Left colon (tissue), 2 donors: ENCODE results near the gene TNPO3. TPM values are rescaled to one million over a fixed set of nuclear protein-coding genes. Genes with fewer than 3 reads are reported as not detected.

ENCODE experiments used
- ATAC-seq: fragments of 200-7000 bp; cut with Tn5 transposase; one replicate; pipeline ENCODE4 v1.9.1; 2020; ENCODE audit warnings: mild to moderate bottlenecking, moderate library complexity
- DNase-seq, 2 donors: peaks; one replicate each; pipeline ENCODE4 v3.0.0-alpha.2; 2020
- intact Hi-C, 2 donors: fragments of 100-400 bp; cut with DNase I in 1 of 2; cut with micrococcal nuclease in 1 of 2; formaldehyde crosslinking; loops; one replicate each; pipeline versions ENCODE4 v1.11.2 to v1.14.0; 2022; cut with DNase I, micrococcal nuclease
- long read RNA-seq: library from polyadenylated mRNA; unstranded; transcript quantifications from one replicate; pipeline ENCODE4 v2.0.0, GENCODE V29; 2021
- total RNA-seq, 2 donors: library from RNA; stranded (reverse); fragmentation: NEBNext Ultra II Directional; extraction: Animal tissue kit (Norgen Biotek cat#: 25700); gene quantifications; one replicate each; pipeline ENCODE4 v1.2.1, GENCODE V29; 2021
- donor health status: DM: no; HTN: no; CAD: no.
- donor health status: DM: yes; HTN: yes; CAD: no.

The TNPO3 gene
- total RNA-seq: 10 to 100 TPM; 35.2 to 36.4 TPM
- long read RNA-seq, full-length matches to known transcripts: 30 of 38 reads
- long read RNA-seq, partial matches to known transcripts: 5 of 38 reads
- long read RNA-seq, other reads (novel, unspliced or antisense): 3 of 38 reads

DNA sequence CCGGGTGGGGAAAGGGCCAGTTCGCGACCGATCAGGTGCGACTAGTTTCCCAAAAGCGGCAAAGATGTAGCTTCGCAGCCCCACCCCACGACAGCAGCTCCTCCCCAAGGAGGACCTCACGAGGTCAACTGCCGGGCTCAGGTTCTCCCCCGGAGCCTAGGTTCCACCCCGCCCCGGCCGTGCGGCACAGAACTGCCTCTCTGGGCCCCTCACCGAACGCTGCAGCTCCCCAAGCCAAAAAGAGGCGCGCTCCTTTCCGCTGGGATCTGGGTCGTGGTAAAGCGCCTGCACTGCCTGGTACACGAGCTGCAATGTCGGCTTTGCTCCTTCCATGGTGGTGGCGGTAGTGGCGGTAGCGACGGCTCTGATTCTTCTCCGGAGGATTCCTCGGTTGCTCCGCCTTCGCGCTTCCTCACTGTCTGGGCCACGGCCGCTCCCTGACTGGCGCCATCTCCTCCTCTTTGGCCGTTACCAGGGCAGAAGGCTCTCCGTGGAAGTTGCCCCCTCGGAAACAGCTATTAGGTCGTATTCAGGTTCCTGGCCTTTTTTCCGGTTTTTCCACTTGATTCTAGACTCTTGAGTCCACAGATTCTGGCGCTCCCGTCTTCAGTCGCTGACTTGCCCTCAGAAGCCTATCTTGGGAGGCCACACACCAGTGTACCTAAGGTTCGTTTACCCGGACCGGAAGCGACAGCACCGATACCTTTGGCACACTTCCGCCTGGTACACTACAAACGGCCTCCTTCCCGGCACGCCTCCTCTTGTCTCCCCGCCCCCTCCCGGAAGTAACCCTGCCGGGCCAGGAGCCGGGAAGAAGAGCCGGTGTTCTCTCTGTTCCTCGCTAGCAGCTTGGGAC, at the start of gene TNPO3:
TNPO3 (minus strand) TSS at position 674 of the 856 bp plus-strand sequence; CDS start at position 333, 341 bp downstream.
- DNase-seq: peak; percentile 96 to 97
- intact Hi-C loops: no loop called here
- ATAC-seq: peak; percentile 96

DNA sequence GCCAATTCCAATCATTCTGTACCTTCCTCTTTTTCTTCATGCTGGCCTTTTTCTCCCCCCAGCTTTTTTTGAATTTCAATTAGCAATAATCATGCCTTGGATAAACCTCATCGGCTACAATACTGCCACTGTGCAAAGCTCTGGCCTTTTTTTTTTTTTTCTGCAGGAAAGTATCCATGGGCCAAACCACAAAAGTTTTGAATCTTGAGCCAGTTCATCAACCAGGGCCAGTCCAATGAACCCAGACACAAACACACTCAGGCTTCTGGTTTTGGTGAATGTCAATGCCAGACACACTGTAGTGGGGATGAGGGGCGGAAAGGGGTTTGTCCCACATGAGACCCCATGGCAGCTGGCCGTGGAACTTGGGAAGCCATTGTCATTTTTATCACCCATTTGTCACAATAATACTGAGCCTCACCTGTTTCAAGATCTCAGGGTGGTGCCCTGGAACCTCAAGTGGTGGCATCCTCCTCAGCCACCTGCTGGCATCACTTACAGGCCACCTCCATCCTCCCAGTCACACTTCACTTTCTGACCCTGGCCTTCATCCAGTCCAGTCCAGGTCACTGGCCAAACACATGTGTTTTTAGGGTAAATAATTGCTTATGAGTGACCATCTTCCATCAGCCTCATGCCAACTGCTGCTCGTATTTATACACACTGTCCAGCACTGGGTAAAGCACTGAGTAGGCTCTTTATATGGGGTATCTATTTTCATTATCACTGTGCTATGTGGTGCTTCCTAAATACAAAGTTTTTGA, 48.8 kb upstream of the TNPO3 start:
- intact Hi-C loops: no loop called here
- DNase-seq (no peak), ATAC-seq (no peak)

DNA sequence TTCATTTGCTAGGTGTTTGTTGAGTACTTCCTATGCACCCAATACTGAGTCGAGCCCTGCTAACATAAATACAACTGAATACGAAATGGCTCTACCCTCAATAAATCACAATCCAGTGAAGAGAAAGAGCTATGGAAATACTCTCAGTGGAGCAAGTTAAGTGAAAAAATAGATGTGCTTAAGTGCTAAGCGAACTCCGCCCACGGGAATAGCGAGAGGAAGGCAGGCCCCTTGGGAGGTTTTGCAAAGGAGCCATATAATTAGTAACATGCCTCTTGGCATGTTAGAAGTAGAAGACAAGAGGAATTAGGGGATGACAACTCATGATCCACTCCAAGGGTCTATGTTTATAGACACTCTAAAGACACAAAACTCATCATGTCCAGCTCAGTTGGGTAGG, 46.8 kb upstream of the TNPO3 start:
- ATAC-seq (no peak), DNase-seq (no peak)
- intact Hi-C loops: no loop called here

DNA sequence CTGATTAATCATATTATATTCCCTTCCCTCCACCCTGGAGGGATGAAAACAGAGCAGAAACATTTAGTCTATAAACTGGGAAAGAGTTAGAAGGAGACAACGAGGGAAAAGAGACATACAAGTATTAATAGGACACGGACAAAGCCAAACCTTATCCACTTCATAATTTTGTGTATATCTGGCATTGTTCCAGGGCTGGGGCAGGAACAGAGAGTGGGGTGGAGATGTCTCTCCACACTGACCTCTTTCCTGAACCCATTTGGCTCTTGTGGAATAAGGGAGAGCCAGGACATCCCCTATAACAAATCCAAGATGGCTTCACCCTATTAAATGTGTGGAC, 45.9 kb upstream of the TNPO3 start:
- ATAC-seq: peak; percentile 16
- intact Hi-C loops: no loop called here
- DNase-seq: no peak

DNA sequence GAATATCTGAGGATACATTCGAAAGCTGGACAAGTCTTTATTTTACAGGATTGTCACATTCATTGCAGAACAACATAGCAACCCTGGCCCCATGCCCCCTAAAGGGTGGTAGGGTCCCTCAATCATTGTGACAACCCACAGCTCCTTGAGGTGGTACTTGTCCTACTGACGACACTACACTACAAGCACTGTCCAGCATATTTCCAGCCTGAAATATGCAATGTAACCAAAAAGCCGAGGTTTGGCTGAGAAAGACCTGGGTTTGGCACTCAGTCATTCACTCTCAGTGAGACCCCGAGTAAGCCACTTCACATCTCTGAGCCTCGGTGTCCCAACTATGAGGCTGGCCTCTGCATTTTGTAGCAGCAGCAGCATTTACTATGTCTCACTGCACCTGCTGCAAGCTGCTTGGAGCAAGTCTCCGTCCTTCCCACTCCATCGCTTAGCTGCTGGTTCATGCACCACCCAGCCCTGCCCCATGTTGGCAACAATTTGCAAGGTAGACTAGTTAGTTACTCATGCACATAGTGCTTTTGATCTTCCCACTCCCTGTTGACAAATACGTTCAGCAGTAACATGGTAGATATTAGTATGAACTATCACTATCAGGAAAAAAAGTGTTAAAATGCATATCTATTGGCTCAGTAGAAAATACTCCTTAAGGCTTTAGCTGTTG, 43.6 kb upstream of the TNPO3 start:
- peak; percentile 47 for ATAC-seq
- intact Hi-C loops: no loop called here
- DNase-seq: no peak

DNA sequence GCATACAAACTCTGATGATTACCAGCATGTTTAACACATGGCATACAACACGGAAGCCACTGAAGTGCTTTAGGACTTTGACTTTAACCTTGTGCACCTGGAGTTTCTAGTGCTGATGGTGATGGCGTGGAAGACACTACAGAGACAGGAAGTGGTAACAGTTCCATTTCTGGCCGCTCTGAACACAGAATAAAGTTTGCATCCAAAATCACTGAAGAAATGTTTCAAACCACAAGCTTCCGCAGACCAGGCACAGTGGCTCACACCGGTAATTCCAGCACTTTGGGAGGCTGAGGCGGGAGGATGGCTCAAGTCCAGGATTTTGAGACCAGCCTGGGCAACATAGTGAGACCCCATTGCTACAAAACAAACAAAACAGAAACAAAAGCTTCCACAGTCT, 40.3 kb upstream of the TNPO3 start:
- ATAC-seq: peak; percentile 66
- intact Hi-C loops: no loop called here
- DNase-seq: no peak

DNA sequence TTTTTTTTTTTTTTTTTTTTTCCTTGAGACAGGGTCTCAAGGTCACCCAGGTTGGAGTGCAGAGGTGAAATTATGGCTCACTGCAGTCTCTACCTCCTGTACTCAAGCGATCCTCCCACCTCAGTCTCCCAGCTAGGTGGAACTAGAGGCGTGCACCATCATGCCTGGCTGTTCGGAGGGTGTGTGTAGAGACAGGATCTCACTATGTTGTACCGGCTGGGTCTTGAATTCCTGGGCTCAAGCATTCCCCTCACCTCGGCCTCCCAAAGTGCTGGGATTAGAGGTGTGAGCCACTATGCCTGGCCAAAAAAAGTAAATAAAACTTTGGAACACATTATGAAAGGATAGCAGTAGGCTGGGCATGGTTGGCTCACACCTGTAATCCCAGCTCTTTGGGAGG, 39.6 kb upstream of the TNPO3 start:
- no peak for ATAC-seq
- no peak for DNase-seq
- intact Hi-C loops: loop anchor here in 1 of 2 donors (5.0 kb wide), 1 partner anchor 187 kb away; no protein-coding TSS in a partner anchor

DNA sequence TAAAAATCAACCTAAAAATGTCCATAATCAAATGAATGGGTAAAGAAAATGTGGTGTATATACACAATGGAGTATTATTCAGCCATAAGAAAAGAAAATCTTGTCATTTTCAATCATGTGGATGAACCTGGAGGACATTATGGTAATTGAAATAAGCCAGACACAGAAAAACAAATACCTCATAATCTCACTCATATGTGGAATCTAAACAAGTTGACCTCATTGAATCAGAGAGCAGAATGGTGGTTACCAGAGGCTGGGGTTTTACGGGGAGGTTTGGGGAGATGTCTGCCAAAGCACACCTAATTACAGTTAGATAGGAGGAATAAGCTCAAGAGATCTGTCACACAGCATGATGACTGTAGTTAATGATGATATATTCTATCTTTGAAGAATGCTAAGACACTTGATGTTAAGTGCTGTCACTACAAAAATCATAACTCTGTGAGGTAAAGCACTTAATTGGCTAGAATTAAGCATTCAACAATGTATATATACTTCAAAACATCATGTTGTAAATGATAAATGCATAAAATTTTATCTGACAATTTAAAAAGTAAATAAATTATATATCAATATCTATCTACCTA, 39.1 kb upstream of the TNPO3 start:
- ATAC-seq: no peak
- intact Hi-C loops: loop anchor here in 1 of 2 donors (5.0 kb wide), 1 partner anchor 187 kb away; no protein-coding TSS in a partner anchor
- DNase-seq: no peak

DNA sequence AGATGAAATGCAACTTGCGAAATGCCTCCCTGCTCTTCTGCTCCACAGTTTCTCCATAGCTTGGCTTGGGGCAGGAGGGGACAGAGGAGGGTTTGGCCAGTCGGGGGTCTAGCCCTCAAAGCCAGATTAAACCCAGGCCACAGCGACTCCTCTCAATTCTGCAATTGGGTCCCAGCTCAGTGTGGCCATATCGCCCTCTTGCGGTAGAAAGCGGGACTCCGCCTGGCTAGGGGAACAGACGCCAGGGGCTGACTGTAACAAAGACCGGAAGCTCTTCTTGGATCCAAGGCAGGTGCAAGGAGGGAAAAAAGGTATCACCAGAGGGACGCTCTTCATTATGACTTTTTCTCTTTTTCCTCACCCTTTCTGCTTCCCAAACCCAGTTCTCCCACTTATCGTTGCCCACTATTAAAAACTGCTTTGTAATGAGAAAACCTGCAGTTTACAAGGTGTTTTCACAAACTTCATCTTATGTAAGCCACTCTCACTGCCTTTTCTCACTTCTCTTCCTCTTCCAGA, 36.6 kb upstream of the TNPO3 start:
- ATAC-seq (peak; percentile 95), DNase-seq (peak; percentile 60 to 91)
- intact Hi-C loops: loop anchor here in 1 of 2 donors (5.0 kb wide), 1 partner anchor 184 kb away; no protein-coding TSS in a partner anchor

DNA sequence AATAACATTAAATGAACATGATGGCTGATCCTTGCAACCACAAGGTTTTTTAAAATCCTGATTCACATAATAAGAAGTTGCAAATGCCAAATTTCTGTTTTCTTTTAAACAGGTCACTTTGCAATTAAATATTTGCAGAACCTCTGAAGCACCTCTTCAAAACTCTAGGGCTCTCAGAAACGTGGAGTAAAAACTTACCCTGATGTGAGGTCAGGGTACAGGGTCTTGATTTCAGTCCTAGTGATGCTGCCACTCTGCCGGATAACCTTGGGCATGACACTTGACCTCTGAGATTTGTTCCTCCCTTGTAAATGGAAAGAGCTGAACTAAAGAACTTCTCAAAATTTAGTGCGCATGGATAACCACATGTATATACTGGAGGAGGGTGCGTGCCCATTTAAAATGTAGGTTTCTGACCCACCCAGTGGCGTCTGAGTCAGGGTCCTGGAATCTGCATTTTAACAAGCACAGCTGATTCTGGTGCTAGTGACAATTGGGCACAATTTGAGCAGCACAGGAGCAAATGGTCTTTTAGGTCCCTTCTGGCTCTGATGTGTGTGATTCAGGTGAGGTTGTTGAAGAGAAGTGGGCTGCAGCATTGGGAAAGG, 35.5 kb upstream of the TNPO3 start:
- DNase-seq (no peak), ATAC-seq (no peak)
- intact Hi-C loops: loop anchor here in 1 of 2 donors (5.0 kb wide), 1 partner anchor 183 kb away; no protein-coding TSS in a partner anchor

DNA sequence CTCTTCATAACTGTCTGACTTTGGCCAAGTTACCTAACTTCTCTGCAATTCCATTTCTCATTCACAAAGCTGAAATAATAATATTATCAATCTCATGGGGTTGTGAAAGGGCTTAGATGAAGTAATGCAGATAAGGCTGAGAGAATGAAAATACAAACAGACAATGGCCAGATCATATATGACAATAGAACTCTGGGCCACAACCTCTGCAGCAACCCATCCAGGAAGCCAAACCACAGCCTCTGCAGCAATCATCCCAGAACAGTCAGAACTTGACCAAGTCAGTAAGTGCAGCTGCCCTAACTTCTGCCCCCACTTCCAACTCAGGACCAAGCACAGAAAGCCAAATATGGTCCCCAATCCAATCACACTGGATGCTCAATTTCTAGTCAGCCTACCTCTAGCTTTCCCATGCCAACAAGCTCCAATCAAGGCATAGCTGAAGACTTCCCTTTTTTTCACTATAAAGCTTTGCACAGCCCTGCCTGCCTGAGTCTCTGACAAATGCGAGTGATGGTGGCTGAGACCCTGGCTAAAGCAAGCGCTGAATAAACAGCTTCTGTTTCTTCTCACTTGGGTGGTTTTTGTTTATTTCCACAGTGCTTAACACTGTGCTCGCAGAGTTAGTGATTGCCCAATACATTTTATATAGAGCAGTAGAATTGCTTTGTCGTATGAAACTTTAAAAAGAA, 34.8 kb upstream of the TNPO3 start:
- no peak for DNase-seq
- intact Hi-C loops: loop anchor here in 1 of 2 donors (5.0 kb wide), 1 partner anchor 182 kb away; no protein-coding TSS in a partner anchor
- no peak for ATAC-seq

DNA sequence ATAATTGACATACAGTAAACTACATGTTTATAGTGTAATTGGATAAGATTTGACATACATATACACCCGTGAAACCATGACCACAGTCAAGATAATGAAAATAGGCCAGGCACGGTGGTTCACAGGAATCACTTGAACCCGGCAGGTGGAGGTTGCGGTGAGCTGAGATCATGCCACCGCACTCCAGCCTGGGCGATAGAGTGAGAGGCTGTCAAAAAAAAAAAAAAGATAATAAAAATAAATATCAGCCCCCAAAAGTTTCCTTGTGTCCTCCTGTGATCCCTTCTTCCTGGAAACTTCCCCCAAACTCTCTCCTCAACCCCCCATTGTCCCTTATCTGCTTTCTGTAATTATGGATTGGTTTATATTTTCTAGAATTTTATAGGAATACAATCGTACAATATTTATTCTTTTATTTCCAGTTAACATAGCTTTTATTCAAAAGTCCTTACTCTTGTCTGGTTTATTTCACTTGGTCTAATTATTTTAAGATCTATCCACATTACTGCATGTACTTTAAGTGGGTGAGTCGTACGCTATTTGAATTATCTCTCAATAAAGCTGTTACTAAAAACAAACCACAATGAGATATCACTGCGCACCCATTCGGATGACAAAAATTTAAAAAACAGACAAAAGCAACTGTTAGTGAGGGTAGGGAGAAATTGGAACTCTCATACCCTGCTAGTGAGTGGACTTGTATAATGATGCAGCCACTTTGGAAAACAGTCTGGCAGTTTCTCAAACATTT, 30.1 kb upstream of the TNPO3 start:
- intact Hi-C loops: no loop called here
- ATAC-seq: no peak
- DNase-seq: no peak

DNA sequence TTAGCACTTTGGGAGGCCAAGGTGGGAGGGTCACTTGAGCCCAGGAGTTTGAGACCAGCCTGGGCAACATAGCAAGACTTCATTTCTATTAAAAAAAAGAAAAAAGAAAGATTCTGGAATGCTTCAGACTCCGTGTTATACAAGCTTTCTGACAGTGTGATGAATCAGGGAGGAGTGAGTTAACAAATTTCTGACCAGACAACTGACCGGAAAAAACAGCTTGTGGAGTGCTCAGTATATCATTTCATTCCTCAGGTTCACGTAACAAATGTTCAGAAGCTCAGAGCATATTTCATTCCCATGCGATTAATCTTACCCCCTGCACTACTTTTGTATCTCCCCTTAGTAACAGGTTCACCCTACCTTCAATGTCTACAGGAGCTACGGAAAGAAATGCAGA, 28.6 kb upstream of the TNPO3 start:
- intact Hi-C loops: no loop called here

DNA sequence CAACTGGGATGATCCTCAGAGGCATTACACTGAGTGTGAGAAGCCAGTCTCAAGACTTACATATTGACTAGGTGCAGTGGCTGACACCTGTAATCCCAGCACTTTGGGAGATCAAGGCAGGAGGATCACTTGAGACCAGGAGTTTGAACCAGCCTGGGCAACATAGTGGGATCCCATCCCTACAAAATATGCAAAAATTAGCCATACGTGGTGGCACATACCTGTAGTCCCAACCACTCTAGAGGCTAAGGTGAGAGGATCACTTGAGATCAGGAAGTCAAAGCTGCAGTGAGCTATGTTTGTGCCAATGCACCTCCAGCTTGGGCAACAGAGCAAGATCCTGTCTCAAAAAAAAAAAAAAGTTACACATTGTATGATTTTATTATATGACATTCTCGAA, 23.5 kb upstream of the TNPO3 start:
- intact Hi-C loops: no loop called here
- ATAC-seq: no peak
- no peak for DNase-seq

More for the DNA sequence above, 28.6 kb upstream of the TNPO3 start:
- DNase-seq (no peak), ATAC-seq (no peak)

DNA sequence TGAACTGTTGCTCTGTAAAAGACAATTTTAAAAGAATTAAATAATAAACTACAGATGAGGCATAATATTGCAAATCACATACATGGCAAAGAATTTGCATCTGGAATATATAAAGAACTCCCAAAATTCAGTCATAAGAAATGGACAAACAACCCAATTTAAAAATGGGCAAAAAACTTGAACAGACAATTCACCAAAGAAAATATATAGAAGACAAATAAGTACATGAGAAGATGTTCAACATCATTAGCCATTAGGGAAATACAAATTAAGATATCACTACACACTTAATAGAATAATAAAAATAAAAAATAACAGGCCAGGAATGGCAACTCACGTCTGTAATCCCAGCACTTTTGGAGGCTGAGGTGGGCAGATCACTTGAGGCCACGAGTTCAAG, 22.0 kb upstream of the TNPO3 start:
- ATAC-seq: no peak
- intact Hi-C loops: no loop called here
- DNase-seq: no peak

DNA sequence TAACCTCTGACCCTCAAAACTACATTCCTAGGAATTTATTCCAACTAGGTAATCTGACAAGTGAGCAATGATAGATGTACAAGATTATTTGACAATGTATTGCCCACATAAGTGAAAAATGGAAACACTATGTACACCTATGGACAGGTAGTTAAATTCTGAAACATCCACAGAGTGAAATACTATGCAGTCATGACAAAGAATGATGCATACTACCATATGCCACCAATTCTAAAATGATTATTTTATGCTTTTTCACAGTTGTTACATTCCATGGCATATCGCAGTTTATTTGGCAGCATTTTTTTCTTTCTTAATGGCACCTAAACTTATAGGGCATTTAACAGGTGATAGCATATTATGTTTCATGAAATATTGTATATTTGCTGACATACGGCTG, 20.1 kb upstream of the TNPO3 start:
- DNase-seq (no peak), ATAC-seq (no peak)
- intact Hi-C loops: no loop called here

DNA sequence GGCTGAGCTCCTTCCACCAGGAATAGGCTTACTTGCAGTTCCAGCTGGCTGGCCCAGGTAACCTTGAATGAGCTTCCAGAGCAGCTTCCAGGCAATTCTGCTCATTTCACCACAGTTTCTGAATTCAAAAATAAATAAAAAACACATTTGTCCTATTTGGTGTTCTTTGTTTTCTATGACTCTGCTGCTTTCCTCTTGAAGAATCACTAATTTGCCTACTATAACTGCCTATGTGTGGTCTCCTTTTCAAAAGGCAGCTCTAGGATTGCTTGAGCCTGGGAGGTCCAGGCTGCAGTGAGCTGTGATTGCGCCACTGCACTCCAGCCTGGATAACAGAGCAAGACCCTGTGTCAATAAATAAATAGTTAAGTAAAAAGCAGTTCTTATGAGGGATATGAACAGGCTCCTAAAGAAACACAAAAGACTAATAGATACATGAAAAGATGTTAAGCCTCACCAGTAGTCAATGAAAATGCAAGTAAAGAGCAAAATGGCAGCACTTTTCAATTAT, 19.5 kb upstream of the TNPO3 start:
- DNase-seq (no peak), ATAC-seq (no peak)
- intact Hi-C loops: no loop called here
